HepG2 (cell line): ENCODE data around the gene VWA5B1. TPM values are rescaled to one million over a fixed set of nuclear protein-coding genes. Genes with fewer than 3 reads are reported as not detected.

ENCODE experiments used
- ATAC-seq: fragments of 200-7000 bp; cut with Tn5 transposase; 3 replicates; pipeline ENCODE4 v1.9.1; 2020; ENCODE audit warnings: mild to moderate bottlenecking, moderate library complexity
- BruUV-seq: library from RNA; stranded (reverse); fragments of 400-500 nt; replicated peaks from 2 replicates; lab custom pipeline; 2021; lab: Mats Ljungman, UMichigan
- CTCF ChIA-PET: fragments of 300-600 bp; formaldehyde crosslinking; extraction: SDS; loops from one replicate; lab custom pipeline; 2021; ENCODE audit warnings: low total read pairs, inconsistent platforms, low intra/inter-chr PET ratio; lab: Yijun Ruan, JAX
- POLR2A ChIA-PET: fragments of 350-600 bp; sonication (Branson Sonifier 250); formaldehyde crosslinking; loops from one replicate; lab custom pipeline; 2020; ENCODE audit warnings: antibody characterized with exemption, inconsistent platforms; lab: Yijun Ruan, JAX
- DNase-seq: peaks from one replicate; pipeline ENCODE4 v3.0.0-alpha.2; 2015; ENCODE audit warnings: low spot score
- FAIRE-seq: peaks from 3 replicates; lab custom pipeline; 2011; peaks lifted over from hg19 to GRCh38; lab: Jason Lieb, UNC
- H2AFZ ChIP-seq: one replicate; pipeline ENCODE4 v1.6.1; 2011; ENCODE audit warnings: low read length, inconsistent platforms
- H3K27ac ChIP-seq: fragments of 300-600 bp; 3 replicates; pipeline ENCODE4 v1.8.0; 2011; ENCODE audit warnings: mixed run types, mild to moderate bottlenecking, mixed read lengths, low read length, inconsistent platforms; ENCODE audit not compliant: insufficient read depth; ENCODE audit errors: extremely low read length
- H3K27me3 ChIP-seq, 2 experiments: fragments of 200-600 bp in 1 of 2; 2 replicates in 1 of 2; 3 replicates in 1 of 2; pipeline versions ENCODE4 v1.6.0 to v1.8.0; 2011; ENCODE audit warnings: low read length in 2 of 2, mild to moderate bottlenecking in 2 of 2, moderate library complexity in 2 of 2, inconsistent platforms in 1 of 2; ENCODE audit not compliant: insufficient read depth in 2 of 2, control insufficient read depth in 1 of 2
- H3K36me3 ChIP-seq, 2 experiments: fragments of 200-600 bp in 1 of 2; replicated peaks in 1 of 2; 2 replicates in 1 of 2; 3 replicates in 1 of 2; pipeline versions ENCODE4 v1.5.1 to v1.8.0; 2011; ENCODE audit warnings: low read length in 2 of 2, inconsistent platforms in 1 of 2; ENCODE audit not compliant: insufficient read depth in 2 of 2, control insufficient read depth in 1 of 2
- H3K4me1 ChIP-seq: 2 replicates; pipeline ENCODE4 v1.5.1; 2012; ENCODE audit warnings: low read length, inconsistent platforms; ENCODE audit not compliant: insufficient read depth
- H3K4me2 ChIP-seq: 2 replicates; pipeline ENCODE4 v1.6.0; 2011; ENCODE audit warnings: low read depth, low read length, inconsistent platforms
- H3K4me3 ChIP-seq, 3 experiments: fragments of 200-600 bp in 1 of 3; sonication (generic), shearing (Covaris generic) in 1 of 3; replicated peaks in 1 of 3; 2 replicates each; pipeline ENCODE4 v1.5.1; 2011 to 2016; ENCODE audit warnings: low read length in 3 of 3, inconsistent platforms in 2 of 3, low read depth in 2 of 3, mild to moderate bottlenecking in 2 of 3, control low read depth in 1 of 3, mixed read lengths in 1 of 3; ENCODE audit not compliant: insufficient read depth in 1 of 3
- H3K79me2 ChIP-seq: one replicate; pipeline ENCODE4 v1.6.1; 2011; ENCODE audit warnings: low read length, inconsistent platforms; ENCODE audit not compliant: insufficient read depth
- H3K9ac ChIP-seq: 2 replicates; pipeline ENCODE4 v1.6.0; 2011; ENCODE audit warnings: mild to moderate bottlenecking, low read depth, low read length, inconsistent platforms; ENCODE audit not compliant: insufficient read depth
- H3K9me3 ChIP-seq: 2 replicates; pipeline ENCODE4 v1.5.1; 2012; ENCODE audit warnings: mild to moderate bottlenecking, low read length
- H4K20me1 ChIP-seq: 2 replicates; pipeline ENCODE4 v1.6.0; 2011; ENCODE audit warnings: inconsistent platforms, mild to moderate bottlenecking, low read length, moderate library complexity; ENCODE audit not compliant: insufficient read depth
- FOXJ3 ChIP-seq: sonication (generic); formaldehyde crosslinking; IDR thresholded peaks from 2 replicates; pipeline ENCODE4 v1.4.0; 2020; ENCODE audit warnings: missing genetic modification reagents, mild to moderate bottlenecking, borderline replicate concordance
- HNRNPL ChIP-seq: fragments of 200-400 bp; formaldehyde crosslinking; IDR thresholded peaks from 2 replicates; pipeline ENCODE4 v1.6.1; 2017; ENCODE audit warnings: mild to moderate bottlenecking, low read depth, low read length
- KDM2A ChIP-seq: sonication (generic); formaldehyde crosslinking; IDR thresholded peaks from 2 replicates; pipeline ENCODE4 v1.4.0; 2020; ENCODE audit warnings: low read depth, missing genetic modification reagents, borderline replicate concordance
- MAF1 ChIP-seq: sonication (generic); formaldehyde crosslinking; IDR thresholded peaks from 2 replicates; pipeline ENCODE4 v1.5.0; 2020; ENCODE audit warnings: missing genetic modification reagents, borderline replicate concordance
- MIER2 ChIP-seq: IDR thresholded peaks from 2 replicates; pipeline ENCODE4 v1.6.1; 2016; ENCODE audit warnings: missing biosample characterization, missing genetic modification reagents
- RAD21 ChIP-seq: fragments of 450-650 bp; formaldehyde crosslinking; IDR thresholded peaks from 2 replicates; pipeline ENCODE4 v1.5.0; 2020; ENCODE audit warnings: mild to moderate bottlenecking
- SALL1 ChIP-seq: sonication (generic); formaldehyde crosslinking; IDR thresholded peaks from 2 replicates; pipeline ENCODE4 v1.8.0; 2022; ENCODE audit warnings: mild to moderate bottlenecking, missing genetic modification reagents
- SMC3 ChIP-seq: IDR thresholded peaks from 2 replicates; pipeline ENCODE4 v1.6.1; 2011; ENCODE audit warnings: low read length, improper control_type of control experiment
- TFDP2 ChIP-seq: sonication (generic); formaldehyde crosslinking; IDR thresholded peaks from 2 replicates; pipeline ENCODE4 v1.4.0; 2020; ENCODE audit warnings: missing genetic modification reagents
- XRCC5 ChIP-seq: fragments of 200-400 bp; formaldehyde crosslinking; optimal IDR thresholded peaks from 2 replicates; pipeline ENCODE3; 2017; ENCODE audit warnings: mild to moderate bottlenecking, low read length
- ZNF331 ChIP-seq: sonication (generic); formaldehyde crosslinking; IDR thresholded peaks from 2 replicates; pipeline ENCODE4 v1.4.0; 2020; ENCODE audit warnings: missing genetic modification reagents
- ZNF768 ChIP-seq: sonication (generic); formaldehyde crosslinking; IDR thresholded peaks from 2 replicates; pipeline ENCODE4 v1.4.0; 2020; ENCODE audit warnings: missing genetic modification reagents
- ZNF83 ChIP-seq: sonication (generic); formaldehyde crosslinking; IDR thresholded peaks from 2 replicates; pipeline ENCODE4 v1.4.0; 2020; ENCODE audit warnings: missing genetic modification reagents, mild to moderate bottlenecking, borderline replicate concordance
- WGBS: methylation state at CpG from one replicate; pipeline ENCODE4 v1.1.6; 2017; ENCODE audit warnings: low lambda C conversion rate; 5-methylcytosine and 5-hydroxymethylcytosine counted together
- in situ Hi-C: cut with HindIII; loops from 2 replicates; pipeline ENCODE4 v1.10.0; 2017; ENCODE audit warnings: low pct_unique_long_range_greater_than_20kb; ENCODE audit not compliant: extremely low pct_ligation_motif_present
- intact Hi-C: fragments of 100-400 bp; cut with micrococcal nuclease; formaldehyde crosslinking; loops from one replicate; pipeline ENCODE4 v1.10.0; 2022; ENCODE audit not compliant: unreplicated experiment
- polyA plus RNA-seq, 8 experiments: library from polyadenylated mRNA; depleted of rRNA in 3 of 8; stranded (reverse) in 7 of 8; unstranded in 1 of 8; fragments of >200 nt; fragmentation: Illumina TruSeq in 4 of 8; extraction: Trizol in 4 of 8; gene quantifications; 2 replicates each; pipeline versions ENCODE4 v1.2.1 to v1.2.3, GENCODE V29; 2011 to 2016; ENCODE audit warnings: low read depth in 4 of 8, missing spikeins in 1 of 8, mixed read lengths in 1 of 8; ENCODE audit not compliant: insufficient read depth in 1 of 8
- total RNA-seq, 5 experiments: library from RNA; depleted of rRNA; stranded (reverse); fragments of >200 nt; fragmentation: Illumina TruSeq; extraction: Trizol; gene quantifications; 2 replicates each; pipeline ENCODE4 v1.2.3, GENCODE V29; 2016; ENCODE audit warnings: low read depth in 1 of 5
- TF ChIP-seq, protein P1 (sequence below): sonication (generic); formaldehyde crosslinking; IDR thresholded peaks from 2 replicates; pipeline ENCODE4 v1.4.0; 2020; ENCODE audit warnings: missing genetic modification reagents
- TF ChIP-seq, protein P2 (sequence below): sonication (generic); formaldehyde crosslinking; IDR thresholded peaks from 2 replicates; pipeline ENCODE4 v1.5.1; 2020; ENCODE audit warnings: mild to moderate bottlenecking, missing genetic modification reagents, moderate library complexity

The VWA5B1 gene
- total and polyA plus RNA-seq, 2 of the 13 experiments (the other 11 are each of a cell fraction or from before 2014, with no cell fraction given) = not detected

DNA sequence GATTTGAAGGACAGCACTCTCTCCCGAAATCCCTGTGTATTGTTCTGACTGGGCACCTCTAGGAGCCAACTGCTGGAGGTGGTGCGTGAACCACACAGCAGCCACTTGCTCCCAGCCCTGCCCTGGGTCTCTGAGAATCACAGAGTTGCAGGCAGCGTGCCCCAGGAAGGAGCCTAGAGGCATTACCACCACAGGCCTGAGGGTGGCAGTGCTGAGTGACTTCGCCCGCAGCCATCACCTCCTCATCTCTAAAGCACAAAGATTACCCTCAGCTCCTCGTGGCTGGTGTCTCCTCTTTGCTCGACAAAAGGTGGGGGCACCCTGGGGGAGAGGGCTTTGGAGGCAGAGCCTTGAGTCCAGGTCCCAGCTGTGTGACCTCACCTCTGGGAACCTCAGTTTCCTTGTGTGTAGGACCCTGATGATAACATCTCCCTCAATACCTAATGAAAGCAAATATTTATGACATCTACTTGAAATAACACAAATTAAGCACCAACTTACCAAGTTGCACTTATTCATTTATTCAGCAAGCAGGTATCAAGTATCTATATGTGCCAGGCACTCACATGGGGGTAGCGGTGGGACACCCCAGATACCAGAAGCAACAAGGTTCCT is 86.3 kb downstream of the VWA5B1 start:
- Histone ChIP-seq H3K27ac (no peak overlapping the region), H3K9me3 (no peaks in the 10 kb centered on the region), H2AFZ (no peak overlapping the region), H3K79me2 (no peaks in the 10 kb centered on the region), H3K4me2 (no peak overlapping the region), H3K4me1 (no peaks in the 10 kb centered on the region), H4K20me1 (no peaks in the 10 kb centered on the region), H3K4me3 (no peak overlapping the region), H3K36me3 (no peaks in the 10 kb centered on the region), H3K9ac (no peak overlapping the region), H3K27me3 (peaks cover 0 to 18% of the 10 kb centered on the region in 2 experiments; a peak in 2 of 5 replicates)
- peak; percentile 89 for ATAC-seq
- peak; percentile 10 for DNase-seq
- ChIA-PET CTCF (interaction anchor here (1.9 kb wide), 1 partner anchor 116 kb away, joined by 20 read pairs; no protein-coding TSS in a partner anchor), POLR2A (no interaction called here)
- 100% methylated on average over 1 of the region's 8 CpGs for WGBS
- FAIRE-seq = peak; percentile 86
- intact Hi-C loops (loop anchor here (1.0 kb wide), 1 partner anchor 116 kb away; no protein-coding TSS in a partner anchor), in situ Hi-C loops (no loop called here)
- BruUV-seq = no TSS peak
- TF ChIP-seq SMC3 = peak; percentile 52
- TF ChIP-seq SALL1 (CRISPR knock-in tag) = peak; percentile 23; the same call in 1 of the 2 replicates
- TF ChIP-seq ZNF83 (CRISPR knock-in tag) = no peak
- no peak for TF ChIP-seq FOXJ3 (CRISPR knock-in tag)
- peak; percentile 21; the same call in 1 of the 2 replicates for TF ChIP-seq KDM2A (CRISPR knock-in tag)
- TF ChIP-seq, protein P1, sequence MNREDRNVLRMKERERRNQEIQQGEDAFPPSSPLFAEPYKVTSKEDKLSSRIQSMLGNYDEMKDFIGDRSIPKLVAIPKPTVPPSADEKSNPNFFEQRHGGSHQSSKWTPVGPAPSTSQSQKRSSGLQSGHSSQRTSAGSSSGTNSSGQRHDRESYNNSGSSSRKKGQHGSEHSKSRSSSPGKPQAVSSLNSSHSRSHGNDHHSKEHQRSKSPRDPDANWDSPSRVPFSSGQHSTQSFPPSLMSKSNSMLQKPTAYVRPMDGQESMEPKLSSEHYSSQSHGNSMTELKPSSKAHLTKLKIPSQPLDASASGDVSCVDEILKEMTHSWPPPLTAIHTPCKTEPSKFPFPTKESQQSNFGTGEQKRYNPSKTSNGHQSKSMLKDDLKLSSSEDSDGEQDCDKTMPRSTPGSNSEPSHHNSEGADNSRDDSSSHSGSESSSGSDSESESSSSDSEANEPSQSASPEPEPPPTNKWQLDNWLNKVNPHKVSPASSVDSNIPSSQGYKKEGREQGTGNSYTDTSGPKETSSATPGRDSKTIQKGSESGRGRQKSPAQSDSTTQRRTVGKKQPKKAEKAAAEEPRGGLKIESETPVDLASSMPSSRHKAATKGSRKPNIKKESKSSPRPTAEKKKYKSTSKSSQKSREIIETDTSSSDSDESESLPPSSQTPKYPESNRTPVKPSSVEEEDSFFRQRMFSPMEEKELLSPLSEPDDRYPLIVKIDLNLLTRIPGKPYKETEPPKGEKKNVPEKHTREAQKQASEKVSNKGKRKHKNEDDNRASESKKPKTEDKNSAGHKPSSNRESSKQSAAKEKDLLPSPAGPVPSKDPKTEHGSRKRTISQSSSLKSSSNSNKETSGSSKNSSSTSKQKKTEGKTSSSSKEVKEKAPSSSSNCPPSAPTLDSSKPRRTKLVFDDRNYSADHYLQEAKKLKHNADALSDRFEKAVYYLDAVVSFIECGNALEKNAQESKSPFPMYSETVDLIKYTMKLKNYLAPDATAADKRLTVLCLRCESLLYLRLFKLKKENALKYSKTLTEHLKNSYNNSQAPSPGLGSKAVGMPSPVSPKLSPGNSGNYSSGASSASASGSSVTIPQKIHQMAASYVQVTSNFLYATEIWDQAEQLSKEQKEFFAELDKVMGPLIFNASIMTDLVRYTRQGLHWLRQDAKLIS (CRISPR knock-in tag) = no peak
- TF ChIP-seq TFDP2 (CRISPR knock-in tag) = no peak
- TF ChIP-seq RAD21 (CRISPR knock-in tag) = peak; percentile 37
- TF ChIP-seq ZNF331 = 0 out of 2 replicates have a peak, but pooled peaks have one; percentile 9
- peak; percentile 44; the same call in 1 of the 2 replicates for TF ChIP-seq MIER2 (CRISPR knock-in tag)
- TF ChIP-seq, protein P2, sequence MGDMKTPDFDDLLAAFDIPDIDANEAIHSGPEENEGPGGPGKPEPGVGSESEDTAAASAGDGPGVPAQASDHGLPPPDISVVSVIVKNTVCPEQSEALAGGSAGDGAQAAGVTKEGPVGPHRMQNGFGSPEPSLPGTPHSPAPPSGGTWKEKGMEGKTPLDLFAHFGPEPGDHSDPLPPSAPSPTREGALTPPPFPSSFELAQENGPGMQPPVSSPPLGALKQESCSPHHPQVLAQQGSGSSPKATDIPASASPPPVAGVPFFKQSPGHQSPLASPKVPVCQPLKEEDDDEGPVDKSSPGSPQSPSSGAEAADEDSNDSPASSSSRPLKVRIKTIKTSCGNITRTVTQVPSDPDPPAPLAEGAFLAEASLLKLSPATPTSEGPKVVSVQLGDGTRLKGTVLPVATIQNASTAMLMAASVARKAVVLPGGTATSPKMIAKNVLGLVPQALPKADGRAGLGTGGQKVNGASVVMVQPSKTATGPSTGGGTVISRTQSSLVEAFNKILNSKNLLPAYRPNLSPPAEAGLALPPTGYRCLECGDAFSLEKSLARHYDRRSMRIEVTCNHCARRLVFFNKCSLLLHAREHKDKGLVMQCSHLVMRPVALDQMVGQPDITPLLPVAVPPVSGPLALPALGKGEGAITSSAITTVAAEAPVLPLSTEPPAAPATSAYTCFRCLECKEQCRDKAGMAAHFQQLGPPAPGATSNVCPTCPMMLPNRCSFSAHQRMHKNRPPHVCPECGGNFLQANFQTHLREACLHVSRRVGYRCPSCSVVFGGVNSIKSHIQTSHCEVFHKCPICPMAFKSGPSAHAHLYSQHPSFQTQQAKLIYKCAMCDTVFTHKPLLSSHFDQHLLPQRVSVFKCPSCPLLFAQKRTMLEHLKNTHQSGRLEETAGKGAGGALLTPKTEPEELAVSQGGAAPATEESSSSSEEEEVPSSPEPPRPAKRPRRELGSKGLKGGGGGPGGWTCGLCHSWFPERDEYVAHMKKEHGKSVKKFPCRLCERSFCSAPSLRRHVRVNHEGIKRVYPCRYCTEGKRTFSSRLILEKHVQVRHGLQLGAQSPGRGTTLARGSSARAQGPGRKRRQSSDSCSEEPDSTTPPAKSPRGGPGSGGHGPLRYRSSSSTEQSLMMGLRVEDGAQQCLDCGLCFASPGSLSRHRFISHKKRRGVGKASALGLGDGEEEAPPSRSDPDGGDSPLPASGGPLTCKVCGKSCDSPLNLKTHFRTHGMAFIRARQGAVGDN (CRISPR knock-in tag) = peak; percentile 23; the same call in 1 of the 2 replicates
- TF ChIP-seq ZNF768 (CRISPR knock-in tag) = 0 out of 2 replicates have a peak, but pooled peaks have one; percentile 24
- no peak for TF ChIP-seq MAF1 (CRISPR knock-in tag)
- peak; percentile 60 for TF ChIP-seq XRCC5
- no peak for TF ChIP-seq HNRNPL
